GM21360 (cell line): ENCODE measurements around the gene LRRC45.
"Not testable (repeated sequence)": the region's sequence is repeated elsewhere in the genome, so short reads cannot be mapped to it uniquely, and the experiment has no call there.

ENCODE experiments used
- ATAC-seq: cut with Tn5 transposase; IDR thresholded peaks from one replicate; pipeline ENCODE4 v1.9.1; 2021; ENCODE audit warnings: mild to moderate bottlenecking, moderate library complexity; ENCODE audit not compliant: unreplicated experiment

LRRC45 gene

GRCh38 chr17:82022981-82023446 lies at the start of gene LRRC45:
Gene LRRC45, plus strand, starts transcription at chr17:82023305. Its CDS starts 339 bp downstream, at chr17:82023644.
- ATAC-seq = peak; percentile 78

GRCh38 chr17:81973432-81973831 lies 49.7 kb upstream of the LRRC45 start:
- ATAC-seq = no peak

- ATAC-seq = peak; percentile 13
Observed at GRCh38 chr17:81976332-81977210, 46.5 kb upstream of the LRRC45 start.

- peak; percentile 80 for ATAC-seq
Observed at GRCh38 chr17:81977211-81977808, 45.8 kb upstream of the LRRC45 start, which contains the start of gene ASPSCR1. Gene ASPSCR1, plus strand, starts transcription at chr17:81977629. Its CDS starts 18 bp downstream, at chr17:81977647.

- no peak for ATAC-seq
Observed at GRCh38 chr17:81978524-81979298, 44.4 kb upstream of the LRRC45 start.

GRCh38 chr17:81980122-81980521 lies 43.0 kb upstream of the LRRC45 start:
- no peak for ATAC-seq

GRCh38 chr17:81980707-81981343 lies 42.3 kb upstream of the LRRC45 start:
- ATAC-seq = no peak

- ATAC-seq = not testable (repeated sequence)
Observed at GRCh38 chr17:81981511-81981910, 41.6 kb upstream of the LRRC45 start.

- no peak for ATAC-seq
Observed at GRCh38 chr17:81983011-81983638, 40.0 kb upstream of the LRRC45 start.

- no peak for ATAC-seq
Observed at GRCh38 chr17:81983639-81984373, 39.3 kb upstream of the LRRC45 start.

- no peak for ATAC-seq
Observed at GRCh38 chr17:81984773-81985410, 38.2 kb upstream of the LRRC45 start.

GRCh38 chr17:81986606-81987005 lies 36.5 kb upstream of the LRRC45 start:
- ATAC-seq = no peak

- no peak for ATAC-seq
Observed at GRCh38 chr17:81987161-81987770, 35.8 kb upstream of the LRRC45 start.

- no peak for ATAC-seq
Observed at GRCh38 chr17:81990836-81991683, 32.0 kb upstream of the LRRC45 start.

- ATAC-seq = no peak
Observed at GRCh38 chr17:81991684-81992305, 31.3 kb upstream of the LRRC45 start.

- ATAC-seq = no peak
Observed at GRCh38 chr17:81992306-81993102, 30.6 kb upstream of the LRRC45 start.
